K562 (cell line): ENCODE data around the gene STK16. TPM values are rescaled to one million over a fixed set of nuclear protein-coding genes. Genes with fewer than 3 reads are reported as not detected.

ENCODE experiments used
- CREB1 ChIP-seq, 2 experiments: sonication (generic) in 1 of 2; formaldehyde crosslinking in 1 of 2; IDR thresholded peaks; 2 replicates each; pipeline versions ENCODE4 v1.6.1 to v1.8.0; 2012 to 2022; ENCODE audit warnings: inconsistent platforms in 1 of 2, mild to moderate bottlenecking in 1 of 2, missing genetic modification reagents in 1 of 2, moderate library complexity in 1 of 2
- GTF2E2 ChIP-seq: fragments of 200-800 bp; sonication (Bioruptor generic); IDR thresholded peaks from 2 replicates; pipeline ENCODE4 v1.6.1; 2016; ENCODE audit warnings: missing genetic modification characterization, missing compliant biosample characterization
- KLF10 ChIP-seq: fragments of 250-450 bp; sonication (Bioruptor Pico); IDR thresholded peaks from 2 replicates; pipeline ENCODE4 v1.6.1; 2021; ENCODE audit warnings: matching md5 sums
- SAP30 ChIP-seq: fragments of 200-600 bp; sonication (generic); IDR thresholded peaks from 2 replicates; pipeline ENCODE4 v1.6.1; 2012; ENCODE audit warnings: borderline replicate concordance, low read depth, mild to moderate bottlenecking, moderate library complexity, low read length, control low read depth, inconsistent platforms; ENCODE audit not compliant: insufficient read depth, poor library complexity, severe bottlenecking
- TOE1 ChIP-seq, 2 experiments: fragments of 450-650 bp in 1 of 2; sonication (generic) in 1 of 2; formaldehyde crosslinking in 1 of 2; IDR thresholded peaks; 2 replicates each; pipeline versions ENCODE4 v1.7.1 to v1.8.0; 2016 to 2022; ENCODE audit warnings: borderline replicate concordance in 2 of 2, mild to moderate bottlenecking in 2 of 2, antibody characterized with exemption in 1 of 2, inconsistent platforms in 1 of 2, low read depth in 1 of 2, missing genetic modification reagents in 1 of 2, moderate library complexity in 1 of 2
- ZKSCAN3 ChIP-seq: fragments of 250-450 bp; sonication (Bioruptor Pico); IDR thresholded peaks from 2 replicates; pipeline ENCODE4 v1.4.0; 2020
- ZNF830 ChIP-seq: fragments of 250-450 bp; sonication (Bioruptor Pico); IDR thresholded peaks from 2 replicates; pipeline ENCODE4 v1.5.0; 2021; ENCODE audit warnings: mild to moderate bottlenecking
- polyA plus RNA-seq, 8 experiments: library from polyadenylated mRNA; depleted of rRNA in 4 of 8; stranded (reverse) in 5 of 8; unstranded in 3 of 8; fragments of >200 nt; fragmentation: Nextera tagmentation in 2 of 8; fragmentation: Illumina TruSeq in 1 of 8; extraction: Ambion mirVana in 2 of 8; extraction: Trizol in 1 of 8; gene quantifications; 2 replicates each; pipeline versions ENCODE4 v1.2.1 to v1.2.3, GENCODE V29; 2011 to 2014; ENCODE audit warnings: inconsistent platforms in 1 of 8, missing spikeins in 1 of 8
- total RNA-seq, 7 experiments: library from RNA; depleted of rRNA in 6 of 7; stranded (reverse); fragments of >200 nt in 6 of 7; fragmentation: Illumina TruSeq in 2 of 7; extraction: Trizol in 2 of 7; gene quantifications; 2 replicates each; pipeline versions ENCODE4 v1.2.1 to v1.2.3, GENCODE V29; 2011 to 2021; ENCODE audit warnings: low replicate concordance in 1 of 7
- TF ChIP-seq, protein P1 (sequence below): fragments of 250-450 bp; sonication (Bioruptor Pico); IDR thresholded peaks from 2 replicates; pipeline ENCODE4 v1.4.0; 2020; ENCODE audit warnings: mild to moderate bottlenecking, moderate library complexity
- TF ChIP-seq, protein P2 (sequence below): fragments of 250-450 bp; sonication (Bioruptor Pico); IDR thresholded peaks from 2 replicates; pipeline ENCODE4 v1.4.0; 2020; ENCODE audit warnings: mild to moderate bottlenecking, moderate library complexity
- TF ChIP-seq, protein P3 (sequence below), 2 experiments: fragments of 450-650 bp; formaldehyde crosslinking in 1 of 2; IDR thresholded peaks; 2 replicates each; pipeline versions ENCODE4 v1.4.0 to v1.6.1; 2014 to 2020; ENCODE audit warnings: mild to moderate bottlenecking in 2 of 2, borderline replicate concordance in 1 of 2, low read depth in 1 of 2

The STK16 gene
- total and polyA plus RNA-seq, 9 of the 15 experiments (the other 6 are each of a cell fraction or from before 2014, with no cell fraction given), result 5.4 to 36.2 (median 17.8) TPM

DNA sequence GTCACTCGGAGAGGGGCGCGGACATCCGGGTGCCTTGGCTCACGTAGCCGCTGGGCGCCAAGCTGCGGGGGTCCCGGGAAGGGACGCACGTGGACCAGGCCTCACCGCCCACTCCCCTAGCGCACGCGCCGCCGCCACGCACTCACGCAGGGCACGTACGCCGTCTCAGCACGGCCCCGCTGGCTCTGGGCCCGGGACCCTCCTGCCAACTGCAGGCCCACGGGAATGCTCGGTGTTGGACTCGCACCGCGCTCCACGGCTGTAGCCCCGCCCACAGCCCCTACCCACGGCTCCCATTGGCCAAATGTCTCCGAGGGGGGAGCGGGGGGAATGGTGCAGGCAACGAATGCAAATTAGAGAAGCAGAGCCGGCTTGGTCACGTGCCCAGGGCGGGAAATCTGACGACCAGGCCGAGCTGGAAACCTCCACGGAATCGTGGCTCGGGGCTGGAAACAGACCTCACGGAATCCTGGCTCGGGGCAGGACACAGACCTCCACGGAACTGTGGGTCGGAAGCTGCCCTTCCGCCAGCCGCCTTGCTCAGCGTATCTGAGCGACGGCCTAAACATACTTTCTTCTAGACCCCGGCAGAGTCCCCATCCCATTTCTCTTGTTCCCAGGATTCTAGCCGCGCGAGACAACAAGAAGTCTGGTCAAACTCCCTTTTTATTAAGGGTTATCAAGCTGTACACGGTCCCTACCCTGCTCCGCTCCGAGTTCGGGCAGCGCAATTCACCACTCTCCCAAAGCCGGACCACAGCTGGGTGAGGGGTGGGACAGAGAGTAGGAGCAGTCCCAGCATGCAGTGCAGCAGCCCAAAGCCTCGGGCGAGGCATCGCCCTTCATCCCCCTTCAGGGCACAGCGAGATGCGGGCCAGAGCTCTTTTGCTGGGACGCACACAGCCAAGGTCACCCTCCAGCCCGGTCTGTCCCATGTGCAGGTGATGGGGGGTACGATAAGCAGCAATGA lies 26.3 kb upstream of the STK16 start, which contains the start of gene ABCB6 (continued):
- TF ChIP-seq SAP30 (peak; percentile 53), KLF10 (CRISPR knock-in tag) (no peak), CREB1 (IDR thresholded peaks at IDR 0.05) (peak; percentile 56; the same call in 1 of the 2 replicates), CREB1 (CRISPR knock-in tag; IDR thresholded peaks at IDR 0.05) (peak; percentile 0; the same call in 1 of the 2 replicates), TOE1 (IDR thresholded peaks at IDR 0.05; ENCODE audit: borderline replicate concordance) (peak; percentile 95), TOE1 (CRISPR knock-in tag; IDR thresholded peaks at IDR 0.05; ENCODE audit: borderline replicate concordance, low read depth) (no peak), ZKSCAN3 (CRISPR knock-in tag) (no peak), GTF2E2 (tag) (no peak), ZNF830 (CRISPR knock-in tag) (no peak)
- TF ChIP-seq, protein P1, sequence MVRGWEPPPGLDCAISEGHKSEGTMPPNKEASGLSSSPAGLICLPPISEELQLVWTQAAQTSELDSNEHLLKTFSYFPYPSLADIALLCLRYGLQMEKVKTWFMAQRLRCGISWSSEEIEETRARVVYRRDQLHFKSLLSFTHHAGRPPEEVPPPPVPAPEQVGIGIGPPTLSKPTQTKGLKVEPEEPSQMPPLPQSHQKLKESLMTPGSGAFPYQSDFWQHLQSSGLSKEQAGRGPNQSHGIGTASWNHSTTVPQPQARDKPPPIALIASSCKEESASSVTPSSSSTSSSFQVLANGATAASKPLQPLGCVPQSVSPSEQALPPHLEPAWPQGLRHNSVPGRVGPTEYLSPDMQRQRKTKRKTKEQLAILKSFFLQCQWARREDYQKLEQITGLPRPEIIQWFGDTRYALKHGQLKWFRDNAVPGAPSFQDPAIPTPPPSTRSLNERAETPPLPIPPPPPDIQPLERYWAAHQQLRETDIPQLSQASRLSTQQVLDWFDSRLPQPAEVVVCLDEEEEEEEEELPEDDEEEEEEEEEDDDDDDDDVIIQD (CRISPR knock-in tag), result no peak
- TF ChIP-seq, protein P2, sequence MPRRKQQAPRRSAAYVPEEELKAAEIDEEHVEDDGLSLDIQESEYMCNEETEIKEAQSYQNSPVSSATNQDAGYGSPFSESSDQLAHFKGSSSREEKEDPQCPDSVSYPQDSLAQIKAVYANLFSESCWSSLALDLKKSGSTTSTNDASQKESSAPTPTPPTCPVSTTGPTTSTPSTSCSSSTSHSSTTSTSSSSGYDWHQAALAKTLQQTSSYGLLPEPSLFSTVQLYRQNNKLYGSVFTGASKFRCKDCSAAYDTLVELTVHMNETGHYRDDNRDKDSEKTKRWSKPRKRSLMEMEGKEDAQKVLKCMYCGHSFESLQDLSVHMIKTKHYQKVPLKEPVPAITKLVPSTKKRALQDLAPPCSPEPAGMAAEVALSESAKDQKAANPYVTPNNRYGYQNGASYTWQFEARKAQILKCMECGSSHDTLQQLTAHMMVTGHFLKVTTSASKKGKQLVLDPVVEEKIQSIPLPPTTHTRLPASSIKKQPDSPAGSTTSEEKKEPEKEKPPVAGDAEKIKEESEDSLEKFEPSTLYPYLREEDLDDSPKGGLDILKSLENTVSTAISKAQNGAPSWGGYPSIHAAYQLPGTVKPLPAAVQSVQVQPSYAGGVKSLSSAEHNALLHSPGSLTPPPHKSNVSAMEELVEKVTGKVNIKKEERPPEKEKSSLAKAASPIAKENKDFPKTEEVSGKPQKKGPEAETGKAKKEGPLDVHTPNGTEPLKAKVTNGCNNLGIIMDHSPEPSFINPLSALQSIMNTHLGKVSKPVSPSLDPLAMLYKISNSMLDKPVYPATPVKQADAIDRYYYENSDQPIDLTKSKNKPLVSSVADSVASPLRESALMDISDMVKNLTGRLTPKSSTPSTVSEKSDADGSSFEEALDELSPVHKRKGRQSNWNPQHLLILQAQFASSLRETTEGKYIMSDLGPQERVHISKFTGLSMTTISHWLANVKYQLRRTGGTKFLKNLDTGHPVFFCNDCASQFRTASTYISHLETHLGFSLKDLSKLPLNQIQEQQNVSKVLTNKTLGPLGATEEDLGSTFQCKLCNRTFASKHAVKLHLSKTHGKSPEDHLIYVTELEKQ (CRISPR knock-in tag), result no peak
- TF ChIP-seq, protein P3, sequence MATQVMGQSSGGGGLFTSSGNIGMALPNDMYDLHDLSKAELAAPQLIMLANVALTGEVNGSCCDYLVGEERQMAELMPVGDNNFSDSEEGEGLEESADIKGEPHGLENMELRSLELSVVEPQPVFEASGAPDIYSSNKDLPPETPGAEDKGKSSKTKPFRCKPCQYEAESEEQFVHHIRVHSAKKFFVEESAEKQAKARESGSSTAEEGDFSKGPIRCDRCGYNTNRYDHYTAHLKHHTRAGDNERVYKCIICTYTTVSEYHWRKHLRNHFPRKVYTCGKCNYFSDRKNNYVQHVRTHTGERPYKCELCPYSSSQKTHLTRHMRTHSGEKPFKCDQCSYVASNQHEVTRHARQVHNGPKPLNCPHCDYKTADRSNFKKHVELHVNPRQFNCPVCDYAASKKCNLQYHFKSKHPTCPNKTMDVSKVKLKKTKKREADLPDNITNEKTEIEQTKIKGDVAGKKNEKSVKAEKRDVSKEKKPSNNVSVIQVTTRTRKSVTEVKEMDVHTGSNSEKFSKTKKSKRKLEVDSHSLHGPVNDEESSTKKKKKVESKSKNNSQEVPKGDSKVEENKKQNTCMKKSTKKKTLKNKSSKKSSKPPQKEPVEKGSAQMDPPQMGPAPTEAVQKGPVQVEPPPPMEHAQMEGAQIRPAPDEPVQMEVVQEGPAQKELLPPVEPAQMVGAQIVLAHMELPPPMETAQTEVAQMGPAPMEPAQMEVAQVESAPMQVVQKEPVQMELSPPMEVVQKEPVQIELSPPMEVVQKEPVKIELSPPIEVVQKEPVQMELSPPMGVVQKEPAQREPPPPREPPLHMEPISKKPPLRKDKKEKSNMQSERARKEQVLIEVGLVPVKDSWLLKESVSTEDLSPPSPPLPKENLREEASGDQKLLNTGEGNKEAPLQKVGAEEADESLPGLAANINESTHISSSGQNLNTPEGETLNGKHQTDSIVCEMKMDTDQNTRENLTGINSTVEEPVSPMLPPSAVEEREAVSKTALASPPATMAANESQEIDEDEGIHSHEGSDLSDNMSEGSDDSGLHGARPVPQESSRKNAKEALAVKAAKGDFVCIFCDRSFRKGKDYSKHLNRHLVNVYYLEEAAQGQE (IDR thresholded peaks at IDR 0.05; ENCODE audit: borderline replicate concordance), result peak; percentile 54
- TF ChIP-seq, protein P3 (CRISPR knock-in tag; IDR thresholded peaks at IDR 0.05; ENCODE audit: low read depth), result no peak; the same call in 1 of the 2 replicates
